Activated B cell treated with CpG ODN at 0.5 μM for 24 hours (primary cell): ENCODE data around the gene RASGEF1C. TPM values are rescaled to one million over a fixed set of nuclear protein-coding genes. Genes with fewer than 3 reads are reported as not detected.

Experiments
- ATAC-seq: fragments of 200-7000 bp; cut with Tn5 transposase; one replicate; pipeline ENCODE4 v1.10.0; 2021; ENCODE audit warnings: low read depth, mild to moderate bottlenecking, moderate library complexity
- CTCF ChIA-PET: fragments of 350-600 bp; sonication (Branson Sonifier 250); formaldehyde crosslinking; loops from one replicate; lab custom pipeline; 2021; ENCODE audit warnings: antibody characterized with exemption; lab: Charles Lee
- POLR2A ChIA-PET: fragments of 350-600 bp; sonication (Branson Sonifier 250); formaldehyde crosslinking; loops from one replicate; lab custom pipeline; 2021; ENCODE audit warnings: antibody characterized with exemption; lab: Charles Lee
- DNase-seq: peaks from one replicate; pipeline ENCODE4 v3.0.0; 2022
- H3K27ac Mint-ChIP-seq: one replicate; pipeline ENCODE4 v1.8.0; 2020; ENCODE audit warnings: mixed read lengths
- H3K27me3 Mint-ChIP-seq: one replicate; pipeline ENCODE4 v1.8.0; 2021; ENCODE audit warnings: mixed read lengths
- H3K36me3 Mint-ChIP-seq: one replicate; pipeline ENCODE4 v1.8.0; 2021; ENCODE audit warnings: low read depth, mixed read lengths
- H3K4me1 Mint-ChIP-seq: one replicate; pipeline ENCODE4 v1.8.0; 2021; ENCODE audit warnings: mixed read lengths
- H3K4me3 Mint-ChIP-seq: one replicate; pipeline ENCODE4 v1.8.0; 2020; ENCODE audit warnings: mild to moderate bottlenecking, mixed read lengths
- H3K9me3 Mint-ChIP-seq: one replicate; pipeline ENCODE4 v1.8.0; 2020; ENCODE audit warnings: mixed read lengths
- intact Hi-C: fragments of 100-400 bp; cut with micrococcal nuclease; formaldehyde crosslinking; loops from one replicate; pipeline ENCODE4 v1.15.1; 2024
- total RNA-seq: library from RNA; stranded (reverse); gene quantifications from 2 replicates; pipeline ENCODE4 v1.2.3, GENCODE V29; 2022
- TF ChIP-seq, protein P1 (sequence below): fragments of 200-600 bp; IDR thresholded peaks from one replicate; pipeline ENCODE4 v1.8.0; 2022; ENCODE audit warnings: antibody characterized with exemption, mild to moderate bottlenecking

Gene RASGEF1C
- total RNA-seq, 1 donor from 2014 or later = not detected

DNA sequence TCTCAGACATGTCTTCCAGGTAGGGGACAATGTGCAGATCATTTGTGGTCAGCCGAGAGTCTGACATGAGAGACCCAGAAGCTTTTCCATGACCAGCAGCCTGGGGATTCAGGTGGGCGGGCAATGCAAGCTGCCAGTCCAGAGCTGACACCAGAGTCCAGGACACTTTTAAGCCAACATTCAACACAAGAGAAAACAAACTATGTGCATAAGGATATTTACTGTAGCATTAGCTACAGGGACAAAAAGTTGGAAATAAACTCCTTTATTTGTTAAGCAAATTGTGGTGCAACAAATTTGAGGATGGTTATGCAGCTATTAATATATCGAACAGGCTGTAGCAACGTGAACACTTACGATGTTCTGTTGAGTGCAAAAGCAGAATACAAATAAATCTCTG lies 127.5 kb downstream of the RASGEF1C start:
- Mint-ChIP-seq H3K36me3 (no peaks in the 10 kb centered on the region), H3K4me1 (peaks cover 4% of the 10 kb centered on the region), H3K27ac (no peak overlapping the region), H3K9me3 (no peaks in the 10 kb centered on the region), H3K4me3 (no peak overlapping the region), H3K27me3 (peaks cover 45% of the 10 kb centered on the region)
- TF ChIP-seq, protein P1, sequence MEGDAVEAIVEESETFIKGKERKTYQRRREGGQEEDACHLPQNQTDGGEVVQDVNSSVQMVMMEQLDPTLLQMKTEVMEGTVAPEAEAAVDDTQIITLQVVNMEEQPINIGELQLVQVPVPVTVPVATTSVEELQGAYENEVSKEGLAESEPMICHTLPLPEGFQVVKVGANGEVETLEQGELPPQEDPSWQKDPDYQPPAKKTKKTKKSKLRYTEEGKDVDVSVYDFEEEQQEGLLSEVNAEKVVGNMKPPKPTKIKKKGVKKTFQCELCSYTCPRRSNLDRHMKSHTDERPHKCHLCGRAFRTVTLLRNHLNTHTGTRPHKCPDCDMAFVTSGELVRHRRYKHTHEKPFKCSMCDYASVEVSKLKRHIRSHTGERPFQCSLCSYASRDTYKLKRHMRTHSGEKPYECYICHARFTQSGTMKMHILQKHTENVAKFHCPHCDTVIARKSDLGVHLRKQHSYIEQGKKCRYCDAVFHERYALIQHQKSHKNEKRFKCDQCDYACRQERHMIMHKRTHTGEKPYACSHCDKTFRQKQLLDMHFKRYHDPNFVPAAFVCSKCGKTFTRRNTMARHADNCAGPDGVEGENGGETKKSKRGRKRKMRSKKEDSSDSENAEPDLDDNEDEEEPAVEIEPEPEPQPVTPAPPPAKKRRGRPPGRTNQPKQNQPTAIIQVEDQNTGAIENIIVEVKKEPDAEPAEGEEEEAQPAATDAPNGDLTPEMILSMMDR = no peak
- ChIA-PET POLR2A (no interaction called here), CTCF (no interaction called here)
- ATAC-seq (no peak), DNase-seq (no peak)
- intact Hi-C loops = no loop called here

DNA sequence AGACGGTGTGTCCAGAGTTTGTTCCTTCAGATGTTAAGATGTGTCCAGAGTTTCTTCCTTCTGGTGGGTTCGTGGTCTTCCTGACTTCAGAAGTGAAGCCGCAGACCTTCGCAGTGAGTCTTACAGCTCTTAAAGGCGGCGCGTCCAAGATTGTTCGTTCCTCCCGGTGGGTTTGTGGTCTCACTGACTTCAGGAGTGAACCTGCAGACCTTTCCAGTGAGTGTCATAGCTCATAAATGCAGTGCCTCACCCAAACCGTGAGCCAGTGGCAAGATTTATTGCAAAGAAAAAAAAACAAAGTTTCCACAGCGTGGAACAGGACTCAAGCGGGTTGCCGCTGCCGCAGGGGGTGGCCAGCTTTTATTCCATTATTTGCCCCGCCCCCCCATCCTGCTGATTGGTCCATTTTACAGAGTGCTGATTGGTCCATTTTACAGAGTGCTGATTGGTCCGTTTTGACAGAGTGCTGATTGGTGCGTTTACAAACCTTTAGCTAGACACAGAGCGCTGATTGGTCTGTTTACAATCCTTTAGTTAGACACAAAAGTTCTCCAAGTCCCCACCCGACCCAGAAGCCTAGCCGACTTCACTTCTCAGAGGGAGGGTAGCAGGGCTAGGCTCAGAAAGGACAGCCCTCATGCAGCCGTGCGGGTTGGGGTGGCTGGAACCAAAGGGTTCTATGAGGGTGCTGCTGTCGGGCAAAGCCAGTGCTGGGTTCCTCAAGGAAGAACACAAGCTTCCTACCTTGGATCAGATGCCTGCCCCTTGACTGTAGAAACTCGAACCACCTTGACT lies 128.3 kb downstream of the RASGEF1C start:
- Mint-ChIP-seq H3K4me1 (peaks cover 4% of the 10 kb centered on the region), H3K36me3 (no peaks in the 10 kb centered on the region), H3K27ac (no peak overlapping the region), H3K27me3 (peaks cover 46% of the 10 kb centered on the region), H3K9me3 (no peaks in the 10 kb centered on the region), H3K4me3 (peak overlapping the region; percentile 55)
- TF ChIP-seq, protein P1 = no peak
- intact Hi-C loops = no loop called here
- DNase-seq (no peak), ATAC-seq (no peak)
- POLR2A ChIA-PET = no interaction called here
- CTCF ChIA-PET = interaction anchor here (1.0 kb wide), 1 partner anchor 9 kb away, joined by 3 read pairs; no protein-coding TSS in a partner anchor

DNA sequence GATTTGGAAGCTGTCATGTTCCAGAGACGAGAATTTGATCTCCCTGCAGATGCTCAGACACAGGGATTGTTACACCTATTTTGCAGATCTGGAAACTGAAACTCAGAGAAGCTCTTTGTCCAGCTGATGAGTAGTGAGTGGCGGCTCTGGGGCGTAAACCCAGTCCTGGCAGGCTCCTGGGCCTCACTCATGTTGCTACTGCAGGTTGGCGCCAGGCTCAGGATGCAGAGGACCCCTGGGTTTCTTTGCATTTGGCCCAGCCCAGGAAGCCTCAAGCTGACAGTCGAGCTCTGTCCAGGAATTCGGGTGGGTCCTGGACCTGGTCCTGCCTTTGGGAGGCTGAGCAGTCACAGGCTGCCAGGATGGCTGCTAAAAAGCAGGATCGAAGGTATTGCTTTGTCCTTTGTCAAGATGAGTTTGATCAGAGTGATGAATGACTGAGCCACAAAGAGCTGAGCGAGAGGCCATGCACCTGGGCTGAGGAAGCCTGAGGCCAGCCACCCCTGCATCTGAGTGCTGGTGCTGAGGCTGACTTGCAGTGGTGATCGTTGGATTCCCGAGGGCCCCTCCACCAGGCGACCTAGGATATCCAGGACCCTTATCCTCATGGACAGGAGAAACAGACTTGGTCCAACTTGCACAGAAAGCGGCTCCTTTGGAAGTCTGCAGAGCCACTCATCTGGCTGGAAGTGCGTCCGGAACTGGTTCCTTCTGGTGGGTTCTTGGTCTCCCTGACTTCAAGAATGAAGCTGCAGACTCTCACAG lies 129.1 kb downstream of the RASGEF1C start:
- intact Hi-C loops = no loop called here
- POLR2A ChIA-PET = no interaction called here
- CTCF ChIA-PET = interaction anchor here (1.0 kb wide), 1 partner anchor 10 kb away, joined by 3 read pairs; no protein-coding TSS in a partner anchor
- ATAC-seq (no peak), DNase-seq (no peak)
- Mint-ChIP-seq H3K27me3 (peaks cover 48% of the 10 kb centered on the region), H3K36me3 (no peaks in the 10 kb centered on the region), H3K4me3 (no peak overlapping the region), H3K9me3 (no peaks in the 10 kb centered on the region), H3K27ac (no peak overlapping the region), H3K4me1 (peaks cover 4% of the 10 kb centered on the region)
- TF ChIP-seq, protein P1 = no peak

DNA sequence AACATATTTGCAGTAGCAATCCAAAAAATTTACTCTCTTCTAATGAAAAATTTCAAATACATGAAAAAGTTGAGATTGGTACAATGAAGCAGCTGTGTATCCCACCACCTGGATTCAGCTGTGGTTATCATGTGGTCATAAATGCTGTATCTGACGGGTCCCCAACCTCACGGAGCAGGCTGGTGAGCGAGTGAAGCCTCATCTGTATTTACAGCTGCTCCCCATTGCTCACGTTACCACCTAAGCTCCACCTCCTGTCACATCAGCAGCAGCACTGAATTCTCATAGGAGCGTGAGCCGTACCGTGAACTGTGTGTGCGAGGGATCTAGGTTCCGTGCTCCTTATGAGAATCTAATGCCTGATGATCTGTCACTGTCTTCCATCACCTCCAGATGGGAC lies 130.7 kb downstream of the RASGEF1C start:
- Mint-ChIP-seq H3K9me3 (no peaks in the 10 kb centered on the region), H3K27me3 (peaks cover 42% of the 10 kb centered on the region), H3K4me3 (no peak overlapping the region), H3K36me3 (no peaks in the 10 kb centered on the region), H3K4me1 (peaks cover 4% of the 10 kb centered on the region), H3K27ac (no peak overlapping the region)
- TF ChIP-seq, protein P1 = no peak
- ATAC-seq (no peak), DNase-seq (no peak)
- intact Hi-C loops = no loop called here
- ChIA-PET CTCF (interaction anchor here (0.6 kb wide), 1 partner anchor 12 kb away, joined by 3 read pairs; no protein-coding TSS in a partner anchor), POLR2A (no interaction called here)
